Loucy (cell line): ENCODE measurements around the gene FAT1.

Experiments used
- H2AFZ ChIP-seq: fragments of 200-600 bp; sonication (generic); 2 replicates; pipeline ENCODE4 v1.6.0; 2016; ENCODE audit warnings: antibody characterized with exemption, mild to moderate bottlenecking, low read length, moderate library complexity
- H3F3A ChIP-seq: fragments of 200-600 bp; 2 replicates; pipeline ENCODE4 v1.6.0; 2016; ENCODE audit warnings: antibody characterized with exemption, low read depth, mild to moderate bottlenecking
- H3K27me3 ChIP-seq: fragments of 200-600 bp; sonication (generic); 2 replicates; pipeline ENCODE4 v1.6.1; 2014; ENCODE audit warnings: low read length, mild to moderate bottlenecking; ENCODE audit not compliant: insufficient read depth, poor library complexity, severe bottlenecking
- H3K36me3 ChIP-seq: fragments of 200-600 bp; sonication (generic); 2 replicates; pipeline ENCODE4 v1.6.1; 2016; ENCODE audit warnings: low read length; ENCODE audit not compliant: insufficient read depth
- H3K4me1 ChIP-seq: fragments of 200-600 bp; sonication (generic); 2 replicates; pipeline ENCODE4 v1.5.1; 2014; ENCODE audit warnings: low read length, mild to moderate bottlenecking; ENCODE audit not compliant: insufficient read depth, poor library complexity, severe bottlenecking
- H3K4me2 ChIP-seq: fragments of 200-600 bp; sonication (generic); 2 replicates; pipeline ENCODE4 v1.6.0; 2014; ENCODE audit warnings: antibody characterized with exemption, low read length, low read depth, mild to moderate bottlenecking; ENCODE audit not compliant: poor library complexity, severe bottlenecking
- H3K4me3 ChIP-seq: fragments of 200-600 bp; sonication (generic); 2 replicates; pipeline ENCODE4 v1.5.1; 2014; ENCODE audit warnings: low read length, mild to moderate bottlenecking, mixed read lengths; ENCODE audit not compliant: poor library complexity, severe bottlenecking
- H3K79me2 ChIP-seq: fragments of 200-600 bp; sonication (generic); 2 replicates; pipeline ENCODE4 v1.6.1; 2014; ENCODE audit warnings: low read length; ENCODE audit not compliant: insufficient read depth
- H3K9ac ChIP-seq: fragments of 200-600 bp; sonication (generic); 2 replicates; pipeline ENCODE4 v1.6.0; 2014; ENCODE audit warnings: mild to moderate bottlenecking, low read depth, low read length, moderate library complexity; ENCODE audit not compliant: poor library complexity, severe bottlenecking
- H3K9me2 ChIP-seq: fragments of 200-600 bp; sonication (generic); replicated peaks from 2 replicates; pipeline ENCODE4 v1.6.1; 2016; ENCODE audit warnings: low read depth, low read length, mixed read lengths
- H3K9me3 ChIP-seq: fragments of 200-600 bp; sonication (generic); 2 replicates; pipeline ENCODE4 v1.6.1; 2014; ENCODE audit warnings: mild to moderate bottlenecking, antibody characterized with exemption, low read length, low read depth; ENCODE audit not compliant: insufficient read depth
- H4K20me1 ChIP-seq: fragments of 200-600 bp; sonication (generic); 2 replicates; pipeline ENCODE4 v1.6.0; 2014; ENCODE audit warnings: antibody characterized with exemption, low read length, mild to moderate bottlenecking; ENCODE audit not compliant: insufficient read depth, poor library complexity, severe bottlenecking
- CTCF ChIP-seq: fragments of 200-600 bp; sonication (generic); conservative IDR thresholded peaks from 2 replicates; pipeline ENCODE4 v1.5.1; 2014; ENCODE audit warnings: mild to moderate bottlenecking, antibody characterized with exemption, low read length
- EZH2phosphoT487 ChIP-seq: fragments of 200-600 bp; IDR thresholded peaks from 2 replicates; pipeline ENCODE4 v1.6.1; 2018; ENCODE audit warnings: antibody characterized with exemption, mild to moderate bottlenecking, moderate library complexity, borderline replicate concordance

Gene FAT1

GRCh38 chr4:186723292-186724057 is at the start of gene FAT1:
Gene FAT1 (minus strand): TSS chr4:186723856. CDS start chr4:186709827, 14,029 bp downstream.
- Histone ChIP-seq H3K36me3 (no peaks in the 10 kb centered on the region), H3K9me3 (peaks cover 13% of the 10 kb centered on the region; the same call in 1 of the 2 replicates), H4K20me1 (no peaks in the 10 kb centered on the region), H3K27me3 (no peaks in the 10 kb centered on the region), H3K79me2 (no peaks in the 10 kb centered on the region), H3K9me2 (no peaks in the 10 kb centered on the region), H2AFZ (no peak within 1 kb of the TSS), H3K4me1 (no peaks in the 10 kb centered on the region), H3K9ac (no peak within 1 kb of the TSS), H3K4me3 (no peak within 1 kb of the TSS), H3K4me2 (no peak within 1 kb of the TSS), H3F3A (no peaks in the 10 kb centered on the region)
- TF ChIP-seq EZH2phosphoT487, result no peak
- no peak for TF ChIP-seq CTCF

GRCh38 chr4:186772936-186773487 is 49.4 kb upstream of the FAT1 start:
- no peaks in the 10 kb centered on the region for H3K9me3 ChIP-seq
- H3K4me1 ChIP-seq, result peaks cover 5% of the 10 kb centered on the region
- H3K79me2 ChIP-seq, result no peaks in the 10 kb centered on the region
- no peak for TF ChIP-seq CTCF
- no peak for TF ChIP-seq EZH2phosphoT487
- H3K9me2 ChIP-seq, result no peaks in the 10 kb centered on the region
- H3K4me3 ChIP-seq, result no peak overlapping the region
- no peak overlapping the region for H3K9ac ChIP-seq
- no peak overlapping the region for H3K4me2 ChIP-seq
- H3K36me3 ChIP-seq, result no peaks in the 10 kb centered on the region
- no peaks in the 10 kb centered on the region for H3K27me3 ChIP-seq
- no peaks in the 10 kb centered on the region for H3F3A ChIP-seq
- no peaks in the 10 kb centered on the region for H4K20me1 ChIP-seq
- H2AFZ ChIP-seq, result no peak overlapping the region

- TF ChIP-seq CTCF (no peak), EZH2phosphoT487 (no peak)
- Histone ChIP-seq H3K4me2 (no peak overlapping the region), H3K9me2 (no peaks in the 10 kb centered on the region), H4K20me1 (no peaks in the 10 kb centered on the region), H3F3A (no peaks in the 10 kb centered on the region), H3K27me3 (no peaks in the 10 kb centered on the region), H3K9me3 (no peaks in the 10 kb centered on the region), H2AFZ (no peak overlapping the region), H3K36me3 (no peaks in the 10 kb centered on the region), H3K4me3 (no peak overlapping the region), H3K4me1 (no peaks in the 10 kb centered on the region), H3K79me2 (no peaks in the 10 kb centered on the region), H3K9ac (no peak overlapping the region)
Measured at GRCh38 chr4:186771624-186772023, 48.0 kb upstream of the FAT1 start.
